Measurements from ENCODE around the gene SPRED3.
A peak's percentile ranks its signal among the peaks of the same experiment; 100 is the strongest.
"Not testable (repeated sequence)": the region's sequence is repeated elsewhere in the genome, so short reads cannot be mapped to it uniquely, and the experiment has no call there.

Gene SPRED3

GRCh38 chr19:38388349-38389100 is at the start of gene SPRED3:
SPRED3 (plus strand) TSS chr19:38388697; CDS start chr19:38390303, 1,606 bp downstream.
- Histone ChIP-seq H3K9me3 (ENCODE audit: severe bottlenecking) (no peaks in the 10 kb centered on the region), H3K4me3 (ENCODE audit: severe bottlenecking) (peak within 1 kb of the TSS; percentile 48), H3K27me3 (ENCODE audit: insufficient read depth, poor library complexity, severe bottlenecking) (no peaks in the 10 kb centered on the region), H3K4me1 (ENCODE audit: insufficient read depth, poor library complexity, severe bottlenecking) (no peaks in the 10 kb centered on the region), H3K27ac (ENCODE audit: poor library complexity, severe bottlenecking) (peak within 1 kb of the TSS; percentile 85), H3K36me3 (ENCODE audit: low read depth) (peaks cover 13% of the 10 kb centered on the region)
- TF ChIP-seq CTCF (IDR thresholded peaks at IDR 0.05; ENCODE audit: poor library complexity, severe bottlenecking), result no peak
- DNase-seq (ENCODE audit: low spot score) (no peak), ATAC-seq (ENCODE audit: low read depth) (peak; percentile 14)

- DNase-seq (ENCODE audit: low spot score); H3K36me3 ChIP-seq (ENCODE audit: low read depth); H3K27ac ChIP-seq (ENCODE audit: poor library complexity, severe bottlenecking); H3K4me3 ChIP-seq (ENCODE audit: severe bottlenecking); ATAC-seq (ENCODE audit: low read depth); H3K4me1 ChIP-seq (ENCODE audit: insufficient read depth, poor library complexity, severe bottlenecking); H3K27me3 ChIP-seq (ENCODE audit: insufficient read depth, poor library complexity, severe bottlenecking); H3K9me3 ChIP-seq (ENCODE audit: severe bottlenecking): not testable (repeated sequence)
These were observed 49.5 kb upstream of the SPRED3 start for GRCh38 chr19:38339011-38339410.

- no peaks in the 10 kb centered on the region for H3K36me3 ChIP-seq (ENCODE audit: low read depth)
- no peaks in the 10 kb centered on the region for H3K27me3 ChIP-seq (ENCODE audit: insufficient read depth, poor library complexity, severe bottlenecking)
- H3K27ac ChIP-seq (ENCODE audit: poor library complexity, severe bottlenecking), result no peak overlapping the region
- H3K9me3 ChIP-seq (ENCODE audit: severe bottlenecking), result no peaks in the 10 kb centered on the region
- no peak for ATAC-seq (ENCODE audit: low read depth)
- TF ChIP-seq CTCF (IDR thresholded peaks at IDR 0.05; ENCODE audit: poor library complexity, severe bottlenecking), result no peak
- no peak for DNase-seq (ENCODE audit: low spot score)
- H3K4me3 ChIP-seq (ENCODE audit: severe bottlenecking), result no peak overlapping the region
- H3K4me1 ChIP-seq (ENCODE audit: insufficient read depth, poor library complexity, severe bottlenecking), result no peaks in the 10 kb centered on the region
These were observed 47.6 kb upstream of the SPRED3 start for GRCh38 chr19:38340927-38341326.

GRCh38 chr19:38346837-38347236 is 41.7 kb upstream of the SPRED3 start:
- DNase-seq (ENCODE audit: low spot score) (no peak), ATAC-seq (ENCODE audit: low read depth) (no peak)
- no peaks in the 10 kb centered on the region for H3K9me3 ChIP-seq (ENCODE audit: severe bottlenecking)
- no peak overlapping the region for H3K27ac ChIP-seq (ENCODE audit: poor library complexity, severe bottlenecking)
- H3K27me3 ChIP-seq (ENCODE audit: insufficient read depth, poor library complexity, severe bottlenecking), result no peaks in the 10 kb centered on the region
- TF ChIP-seq CTCF (IDR thresholded peaks at IDR 0.05; ENCODE audit: poor library complexity, severe bottlenecking), result no peak
- H3K4me3 ChIP-seq (ENCODE audit: severe bottlenecking), result no peak overlapping the region
- H3K4me1 ChIP-seq (ENCODE audit: insufficient read depth, poor library complexity, severe bottlenecking), result no peaks in the 10 kb centered on the region
- no peaks in the 10 kb centered on the region for H3K36me3 ChIP-seq (ENCODE audit: low read depth)

- Histone ChIP-seq H3K36me3 (ENCODE audit: low read depth) (no peaks in the 10 kb centered on the region), H3K4me1 (ENCODE audit: insufficient read depth, poor library complexity, severe bottlenecking) (no peaks in the 10 kb centered on the region), H3K27ac (ENCODE audit: poor library complexity, severe bottlenecking) (no peak overlapping the region), H3K9me3 (ENCODE audit: severe bottlenecking) (no peaks in the 10 kb centered on the region), H3K27me3 (ENCODE audit: insufficient read depth, poor library complexity, severe bottlenecking) (no peaks in the 10 kb centered on the region), H3K4me3 (ENCODE audit: severe bottlenecking) (no peak overlapping the region)
- TF ChIP-seq CTCF (IDR thresholded peaks at IDR 0.05; ENCODE audit: poor library complexity, severe bottlenecking), result no peak
- no peak for ATAC-seq (ENCODE audit: low read depth)
- no peak for DNase-seq (ENCODE audit: low spot score)
These were observed 37.6 kb upstream of the SPRED3 start for GRCh38 chr19:38350883-38351282.
